GM21723 (cell line): ENCODE data around the gene KDM4C.
"Not testable (repeated sequence)": the region's sequence is repeated elsewhere in the genome, so short reads cannot be mapped to it uniquely, and the experiment has no call there.

Source experiments
- ATAC-seq: cut with Tn5 transposase; IDR thresholded peaks from one replicate; pipeline ENCODE4 v1.9.1; 2021; ENCODE audit warnings: mild to moderate bottlenecking, moderate library complexity; ENCODE audit not compliant: unreplicated experiment

KDM4C gene

DNA sequence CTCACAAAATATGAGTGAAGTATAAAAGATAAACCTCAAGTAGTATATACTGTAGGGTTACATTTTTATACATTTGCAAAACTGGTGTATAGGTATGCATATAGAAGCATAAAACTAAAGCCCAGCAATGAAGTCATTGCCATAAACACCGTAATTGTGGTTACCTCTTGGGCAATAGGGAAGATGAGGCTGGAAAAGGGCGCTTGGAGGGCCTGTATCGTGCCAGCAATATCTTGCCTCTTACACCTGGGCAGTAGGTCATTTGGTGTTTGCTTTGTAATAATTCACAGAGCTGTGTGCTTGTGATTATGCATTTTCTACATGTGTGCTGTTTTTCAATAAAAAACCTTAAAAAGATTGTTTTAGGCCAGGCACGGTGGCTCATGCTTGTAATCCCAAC is 45.2 kb downstream of the KDM4C start:
- no peak for ATAC-seq

DNA sequence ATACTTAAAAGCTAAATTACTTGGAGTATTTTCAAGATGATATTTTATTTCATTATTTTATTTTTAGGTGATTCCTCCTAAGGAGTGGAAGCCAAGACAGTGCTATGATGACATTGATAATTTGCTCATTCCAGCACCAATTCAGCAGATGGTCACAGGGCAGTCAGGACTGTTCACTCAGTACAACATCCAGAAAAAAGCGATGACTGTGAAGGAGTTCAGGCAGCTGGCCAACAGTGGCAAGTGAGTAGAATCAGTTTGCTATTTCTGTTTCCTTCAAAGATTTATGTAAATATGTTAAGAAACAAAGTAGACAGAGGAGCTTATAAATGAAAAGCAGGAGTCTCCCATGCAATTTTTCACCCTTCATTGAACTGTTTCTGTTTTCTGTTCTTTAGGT is 47.8 kb downstream of the KDM4C start:
- no peak for ATAC-seq

- not testable (repeated sequence) for ATAC-seq
Measured at GRCh38 chr9:6806318-6806717, 48.5 kb downstream of the KDM4C start.

- not testable (repeated sequence) for ATAC-seq
Measured at GRCh38 chr9:6807669-6808068, 49.9 kb downstream of the KDM4C start.

DNA sequence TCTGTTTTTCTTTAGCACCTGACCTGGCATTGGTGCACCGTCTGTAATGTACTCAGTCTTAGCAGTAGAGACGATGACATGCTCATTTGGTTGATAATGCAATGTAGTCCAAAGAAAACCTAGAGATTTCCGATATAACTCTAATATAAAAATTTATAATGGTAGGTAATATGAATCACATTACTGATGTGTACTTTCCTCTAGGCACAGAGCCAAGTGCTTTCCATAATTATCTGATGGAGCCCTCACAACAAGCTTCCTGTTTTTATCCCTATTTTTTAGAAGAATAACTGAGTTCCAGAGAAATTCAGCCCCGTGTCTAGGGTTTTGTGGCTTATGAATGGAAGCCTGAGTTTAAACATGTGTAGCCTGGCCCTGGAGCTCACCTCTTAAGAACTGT is 53.7 kb downstream of the KDM4C start:
- ATAC-seq, result no peak

DNA sequence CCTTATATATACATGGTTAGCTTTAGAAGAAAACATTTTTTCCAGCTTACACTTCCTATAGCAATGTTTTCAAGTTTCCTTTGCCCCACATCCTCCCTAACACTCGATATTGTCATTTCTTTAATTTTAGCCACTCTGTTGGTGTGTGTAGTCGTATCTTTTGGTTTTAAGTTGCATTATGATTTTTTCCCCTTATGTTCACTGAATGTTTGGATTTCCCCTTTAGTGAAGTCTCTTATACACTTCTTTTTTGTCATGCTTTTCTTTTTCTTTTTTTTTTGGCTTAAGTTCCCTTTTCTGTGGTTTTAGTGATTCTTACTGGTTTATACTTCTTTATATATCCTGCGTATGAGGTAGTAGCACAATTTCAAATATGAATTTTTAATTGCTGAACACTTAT is 58.8 kb downstream of the KDM4C start:
- ATAC-seq, result no peak

DNA sequence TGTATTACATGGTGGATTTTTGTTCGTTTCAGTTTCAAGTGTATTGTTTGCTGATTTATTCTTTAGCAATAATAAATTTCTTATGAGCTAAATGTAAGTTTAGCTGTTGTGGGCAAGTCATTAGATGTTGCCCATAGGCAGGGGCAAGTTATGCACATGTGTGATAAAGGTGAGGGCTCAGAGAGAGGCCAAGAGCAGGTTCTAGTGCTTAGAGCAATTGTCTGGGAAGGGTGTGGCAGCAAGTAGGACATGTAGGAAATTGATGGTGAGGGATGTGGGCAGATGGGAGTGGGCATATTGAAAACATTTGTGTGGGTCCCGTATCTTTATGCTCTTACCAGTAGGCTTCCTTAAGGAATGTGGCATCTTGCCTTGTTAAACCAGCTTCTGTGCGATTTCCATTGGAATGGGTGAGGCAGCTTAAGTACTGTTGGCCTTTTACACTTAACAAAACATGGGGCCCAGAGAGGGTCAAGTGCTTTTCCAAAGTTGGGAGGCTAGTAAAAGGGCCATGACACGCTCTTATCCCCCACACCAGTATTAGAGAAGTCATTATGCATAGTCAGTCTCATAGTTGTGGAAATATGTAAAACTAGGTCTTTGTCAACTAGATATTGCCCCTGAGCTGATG is 60.6 kb downstream of the KDM4C start:
- no peak for ATAC-seq

- ATAC-seq, result no peak
Measured at GRCh38 chr9:6819112-6819511, 61.3 kb downstream of the KDM4C start.

- no peak for ATAC-seq
Measured at GRCh38 chr9:6819529-6819928, 61.8 kb downstream of the KDM4C start.

DNA sequence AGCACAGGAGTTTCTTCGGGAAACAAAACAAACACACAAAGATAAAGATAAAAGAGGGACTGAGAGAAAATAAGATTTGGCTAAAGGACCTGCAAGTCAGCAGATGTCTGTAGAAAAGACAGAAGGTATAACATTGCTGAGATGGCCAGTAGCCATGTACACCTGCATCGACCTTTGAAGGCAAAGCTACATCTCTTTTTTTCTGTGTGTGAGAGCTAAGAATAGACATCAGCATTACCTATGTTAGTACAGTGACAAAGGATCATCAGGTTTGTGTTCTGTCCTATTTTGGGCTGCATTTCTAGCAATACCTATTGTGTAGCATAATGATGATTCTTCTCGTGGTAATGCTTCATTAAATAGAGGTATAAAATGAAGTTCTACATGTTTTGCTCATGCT is 64.9 kb downstream of the KDM4C start:
- ATAC-seq, result no peak

DNA sequence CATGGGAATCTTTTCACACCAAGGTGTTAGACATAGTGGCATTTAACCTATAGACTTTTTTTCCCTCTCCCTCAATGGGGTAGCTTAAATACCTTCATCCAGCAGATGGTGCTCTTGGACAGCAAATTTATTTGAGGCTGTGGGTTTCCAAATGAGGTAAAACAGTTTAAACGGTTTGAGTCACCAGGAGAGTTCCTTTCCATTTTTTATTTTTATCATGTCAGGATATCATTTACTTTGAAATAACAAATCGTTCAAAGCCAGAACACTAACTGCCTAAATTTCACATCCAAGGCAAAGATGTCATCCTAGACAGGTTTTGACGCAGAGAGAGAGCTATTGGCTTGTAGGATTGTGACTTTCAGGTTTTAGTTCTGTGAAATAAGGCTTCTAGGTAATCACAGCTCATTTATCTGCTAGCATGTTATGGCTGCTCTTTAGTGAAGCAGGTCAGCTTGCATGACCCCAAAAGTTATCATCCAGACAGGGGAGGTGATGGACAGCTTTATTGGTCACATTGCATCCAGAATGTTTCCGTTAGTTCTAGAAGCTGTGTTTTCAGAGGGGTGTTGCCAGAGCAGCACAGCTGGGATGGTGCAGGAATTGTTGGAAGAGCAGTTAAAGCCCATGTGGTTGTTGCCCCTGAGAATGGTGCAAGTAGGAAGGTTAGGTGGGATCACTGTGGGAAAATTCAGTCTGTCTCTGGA is 69.8 kb downstream of the KDM4C start:
- peak; percentile 64 for ATAC-seq

DNA sequence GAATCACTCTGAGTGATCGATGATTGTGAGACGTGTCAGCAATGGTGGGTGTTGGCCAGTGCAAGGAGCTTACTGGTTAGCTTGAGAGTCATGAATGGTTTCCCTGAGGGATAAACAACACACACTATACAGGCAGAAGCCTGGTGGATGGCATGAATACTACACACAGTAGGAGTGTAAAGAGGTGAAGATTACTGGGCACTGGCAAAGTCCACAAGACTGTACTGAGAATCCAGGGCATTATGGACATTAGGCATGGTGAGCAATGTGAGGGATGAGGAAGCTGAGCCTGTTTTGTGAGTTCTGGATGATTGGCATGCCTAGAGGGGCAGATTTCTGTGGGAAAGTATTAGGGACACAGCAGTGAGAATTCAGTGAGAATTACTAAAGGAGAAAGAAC is 71.3 kb downstream of the KDM4C start:
- no peak for ATAC-seq

GRCh38 chr9:6829536-6829935 is 71.8 kb downstream of the KDM4C start:
- no peak for ATAC-seq

DNA sequence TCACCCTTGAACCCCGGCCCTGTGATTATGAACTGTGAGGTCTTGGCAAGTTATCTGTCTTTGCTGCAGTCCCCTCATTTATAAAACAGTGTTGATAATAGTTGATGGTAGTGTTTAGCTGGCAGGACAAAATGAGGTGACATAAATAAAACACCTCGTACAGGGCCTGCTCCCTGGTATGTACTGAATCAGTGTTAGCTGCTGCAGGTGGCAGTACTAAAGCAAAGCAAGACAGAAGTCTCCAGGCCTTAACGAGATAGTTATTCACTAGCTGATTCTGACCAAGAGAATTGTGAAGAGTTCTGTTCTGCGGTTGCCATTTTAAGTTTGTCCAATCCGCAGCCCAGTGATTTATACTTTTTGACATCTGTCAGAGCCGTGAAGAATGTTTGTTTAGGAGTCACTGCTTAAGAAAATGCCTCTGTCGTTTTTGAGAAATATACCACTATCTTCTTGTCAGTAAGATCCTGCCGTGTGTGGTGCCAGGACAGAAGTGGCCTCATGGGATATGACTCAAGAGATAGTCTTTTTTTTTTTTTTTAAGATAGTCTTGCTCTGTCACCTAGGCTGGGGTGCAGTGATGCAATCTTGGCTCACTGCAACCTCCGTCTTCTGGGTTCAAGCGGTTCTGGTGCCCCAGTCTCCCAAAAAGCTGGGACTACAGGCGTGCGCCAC is 75.9 kb downstream of the KDM4C start:
- no peak for ATAC-seq

DNA sequence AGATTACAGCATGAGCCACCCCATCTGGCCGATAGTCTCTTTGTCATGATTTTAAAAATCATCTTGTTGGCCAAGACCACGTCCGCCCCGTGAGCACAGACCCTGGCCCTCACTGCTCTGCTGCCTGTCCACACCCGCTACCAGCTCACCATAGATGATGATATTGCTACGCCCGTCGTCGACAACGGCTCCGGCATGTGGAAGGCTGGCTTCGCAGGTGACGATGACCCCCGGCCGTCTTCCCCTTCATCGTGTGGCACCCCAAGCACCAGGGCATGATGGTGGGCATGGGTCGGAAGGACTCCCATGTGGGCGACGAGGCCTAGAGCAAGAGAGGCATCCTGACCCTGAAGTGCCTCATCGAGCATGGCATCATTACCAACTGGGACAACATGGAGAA is 76.5 kb downstream of the KDM4C start:
- ATAC-seq, result no peak

- no peak for ATAC-seq
Measured at GRCh38 chr9:6838158-6838557, 80.4 kb downstream of the KDM4C start.

GRCh38 chr9:6842584-6842947 is 84.8 kb downstream of the KDM4C start:
- no peak for ATAC-seq

DNA sequence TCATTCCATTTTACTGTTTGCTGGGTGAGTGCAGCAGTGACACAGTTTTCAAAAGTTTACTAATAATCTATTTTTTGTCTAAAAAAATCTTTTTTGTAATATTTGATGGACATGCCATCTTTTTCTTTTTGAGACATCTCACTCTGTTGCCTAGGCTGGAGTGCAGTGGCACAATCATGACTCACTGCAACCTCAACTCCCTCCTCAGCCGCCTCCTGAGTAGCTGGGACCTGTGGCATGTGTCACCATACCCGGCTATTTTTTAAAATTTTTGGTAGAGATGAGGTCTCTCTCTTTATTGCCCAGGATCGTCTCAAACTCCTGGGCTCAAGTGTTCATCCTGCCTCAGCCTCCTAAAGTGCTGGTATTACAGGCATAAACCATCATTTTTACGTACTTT is 86.0 kb downstream of the KDM4C start:
- no peak for ATAC-seq

GRCh38 chr9:6844267-6844666 is 86.5 kb downstream of the KDM4C start:
- no peak for ATAC-seq

- no peak for ATAC-seq
Measured at GRCh38 chr9:6845128-6845826, 87.5 kb downstream of the KDM4C start.

DNA sequence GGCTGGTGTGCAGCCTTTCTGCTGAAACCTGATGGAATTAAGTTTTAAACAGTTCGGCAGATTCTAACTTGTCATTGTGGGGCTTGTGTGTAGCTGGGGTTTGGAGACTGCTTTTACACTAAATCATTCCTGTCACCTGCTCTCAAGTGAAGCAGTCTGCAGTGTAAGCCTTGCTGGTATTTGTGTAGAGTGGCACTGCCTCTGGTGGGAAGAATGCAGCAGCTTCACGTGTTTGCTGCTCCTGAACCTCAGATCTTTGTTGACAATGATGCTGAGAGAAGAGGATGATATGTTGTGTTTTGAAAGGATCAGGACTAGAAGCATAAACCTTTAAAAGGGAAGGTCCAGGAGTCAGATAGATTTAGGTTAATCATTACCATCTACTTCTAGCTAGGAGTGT is 88.1 kb downstream of the KDM4C start:
- no peak for ATAC-seq
